K562 (cell line): Measurements from ENCODE around the gene PRKAR1B. TPM values are rescaled to one million over a fixed set of nuclear protein-coding genes. Genes with fewer than 3 reads are reported as not detected.

Experiments used
- BDP1 ChIP-seq: IDR thresholded peaks from 3 replicates; pipeline ENCODE4 v1.6.1; 2011; ENCODE audit not compliant: insufficient read length, insufficient read depth
- COPS2 ChIP-seq: fragments of 450-650 bp; conservative IDR thresholded peaks from 2 replicates; pipeline ENCODE4 v1.6.1; 2016; ENCODE audit warnings: mild to moderate bottlenecking, moderate library complexity
- CXXC5 ChIP-seq: fragments of 250-450 bp; sonication (Bioruptor Pico); IDR thresholded peaks from 2 replicates; pipeline ENCODE4 v1.8.0; 2022; ENCODE audit warnings: inconsistent platforms, mild to moderate bottlenecking, moderate library complexity
- ELF1 ChIP-seq: fragments of 200-800 bp; sonication (Bioruptor generic); IDR thresholded peaks from 2 replicates; pipeline ENCODE4 v1.6.1; 2016; ENCODE audit warnings: missing genetic modification characterization, missing compliant biosample characterization
- ELK3 ChIP-seq: fragments of 450-650 bp; formaldehyde crosslinking; IDR thresholded peaks from 2 replicates; pipeline ENCODE4 v1.4.0; 2020; ENCODE audit warnings: mild to moderate bottlenecking
- HDAC6 ChIP-seq: IDR thresholded peaks from 2 replicates; pipeline ENCODE4 v1.6.1; 2012; ENCODE audit warnings: low read depth, mild to moderate bottlenecking, control low read depth, inconsistent platforms, low read length, moderate library complexity
- HMG20B ChIP-seq: fragments of 250-450 bp; sonication (Bioruptor Pico); IDR thresholded peaks from 2 replicates; pipeline ENCODE4 v1.5.0; 2021; ENCODE audit warnings: mild to moderate bottlenecking
- MAZ ChIP-seq, 2 experiments: fragments of 450-650 bp in 1 of 2; sonication (generic) in 1 of 2; formaldehyde crosslinking; IDR thresholded peaks in 1 of 2; conservative IDR thresholded peaks in 1 of 2; 2 replicates each; pipeline versions ENCODE4 v1.4.0 to v1.5.0; 2020; ENCODE audit warnings: mild to moderate bottlenecking in 1 of 2, missing genetic modification reagents in 1 of 2
- MCM3 ChIP-seq: fragments of 450-650 bp; IDR thresholded peaks from 2 replicates; pipeline ENCODE4 v1.6.1; 2016
- NFE2L1 ChIP-seq: fragments of 450-650 bp; IDR thresholded peaks from 2 replicates; pipeline ENCODE4 v1.6.1; 2016; ENCODE audit warnings: missing genetic modification characterization, low read depth, mild to moderate bottlenecking, missing compliant biosample characterization, moderate library complexity, borderline replicate concordance
- NR0B1 ChIP-seq: fragments of 450-650 bp; IDR thresholded peaks from one replicate; pipeline ENCODE4 v1.6.1; 2018; ENCODE audit warnings: mild to moderate bottlenecking, moderate library complexity; ENCODE audit not compliant: partially characterized antibody
- NR2F6 ChIP-seq: fragments of 450-650 bp; formaldehyde crosslinking; IDR thresholded peaks from 2 replicates; pipeline ENCODE4 v1.4.0; 2020; ENCODE audit warnings: mild to moderate bottlenecking
- PTTG1 ChIP-seq: fragments of 450-650 bp; IDR thresholded peaks from 2 replicates; pipeline ENCODE4 v1.6.1; 2016; ENCODE audit warnings: low read depth, mild to moderate bottlenecking, missing genetic modification characterization, missing compliant biosample characterization
- RBBP5 ChIP-seq: fragments of 200-600 bp; sonication (generic); IDR thresholded peaks from 2 replicates; pipeline ENCODE4 v1.6.1; 2012; ENCODE audit warnings: borderline replicate concordance, mild to moderate bottlenecking, low read length, control low read depth, inconsistent platforms; ENCODE audit not compliant: insufficient read depth, poor library complexity, severe bottlenecking
- TAF1 ChIP-seq: IDR thresholded peaks from 2 replicates; pipeline ENCODE4 v1.6.1; 2011; ENCODE audit warnings: mild to moderate bottlenecking, low read length, moderate library complexity; ENCODE audit not compliant: insufficient read depth, control insufficient read depth, severe bottlenecking; ENCODE audit errors: extremely low read depth
- TFAM ChIP-seq: fragments of 250-450 bp; sonication (Bioruptor Pico); conservative IDR thresholded peaks from 2 replicates; pipeline ENCODE4 v1.5.0; 2021; ENCODE audit warnings: mild to moderate bottlenecking, moderate library complexity
- ZFX ChIP-seq: sonication (generic); formaldehyde crosslinking; IDR thresholded peaks from 2 replicates; pipeline ENCODE4 v1.8.0; 2022; ENCODE audit warnings: mild to moderate bottlenecking, missing genetic modification reagents, moderate library complexity
- ZNF133 ChIP-seq: fragments of 250-450 bp; sonication (Bioruptor Pico); IDR thresholded peaks from 2 replicates; pipeline ENCODE4 v1.4.0; 2020; ENCODE audit warnings: mild to moderate bottlenecking
- ZNF143 ChIP-seq: sonication (generic); formaldehyde crosslinking; IDR thresholded peaks from 2 replicates; pipeline ENCODE4 v1.9.0; 2022; ENCODE audit warnings: mild to moderate bottlenecking, missing genetic modification reagents
- ZNF253 ChIP-seq: fragments of 250-450 bp; sonication (Bioruptor Pico); conservative IDR thresholded peaks from 2 replicates; pipeline ENCODE4 v1.6.1; 2021; ENCODE audit warnings: mild to moderate bottlenecking
- ZNF512 ChIP-seq: IDR thresholded peaks from 2 replicates; pipeline ENCODE4 v1.6.1; 2016; ENCODE audit warnings: missing genetic modification characterization, missing compliant biosample characterization
- ZNF589 ChIP-seq: fragments of 200-800 bp; sonication (Bioruptor generic); IDR thresholded peaks from 2 replicates; pipeline ENCODE4 v1.6.1; 2016; ENCODE audit warnings: low read depth, missing genetic modification characterization, missing compliant biosample characterization
- ZNF699 ChIP-seq: fragments of 250-450 bp; sonication (Bioruptor Pico); IDR thresholded peaks from 2 replicates; pipeline ENCODE4 v1.8.0; 2021; ENCODE audit warnings: mild to moderate bottlenecking, moderate library complexity; ENCODE audit not compliant: insufficient replicate concordance
- ZNF785 ChIP-seq: fragments of 250-450 bp; sonication (Bioruptor Pico); IDR thresholded peaks from 2 replicates; pipeline ENCODE4 v1.4.0; 2020; ENCODE audit warnings: mild to moderate bottlenecking
- polyA plus RNA-seq, 8 experiments: library from polyadenylated mRNA; depleted of rRNA in 4 of 8; stranded (reverse) in 5 of 8; unstranded in 3 of 8; fragments of >200 nt; fragmentation: Nextera tagmentation in 2 of 8; fragmentation: Illumina TruSeq in 1 of 8; extraction: Ambion mirVana in 2 of 8; extraction: Trizol in 1 of 8; gene quantifications; 2 replicates each; pipeline versions ENCODE4 v1.2.1 to v1.2.3, GENCODE V29; 2011 to 2014; ENCODE audit warnings: inconsistent platforms in 1 of 8, missing spikeins in 1 of 8
- total RNA-seq, 7 experiments: library from RNA; depleted of rRNA in 6 of 7; stranded (reverse); fragments of >200 nt in 6 of 7; fragmentation: Illumina TruSeq in 2 of 7; extraction: Trizol in 2 of 7; gene quantifications; 2 replicates each; pipeline versions ENCODE4 v1.2.1 to v1.2.3, GENCODE V29; 2011 to 2021; ENCODE audit warnings: low replicate concordance in 1 of 7

PRKAR1B gene
- total and polyA plus RNA-seq, 9 of the 15 experiments (the other 6 are each of a cell fraction or from before 2014, with no cell fraction given), result 0.99 to 30.5 (median 12.7) TPM

- no peak for TF ChIP-seq ZNF133 (CRISPR knock-in tag)
- no peak for TF ChIP-seq ZNF699 (CRISPR knock-in tag)
- no peak for TF ChIP-seq HDAC6
- no peak for TF ChIP-seq ELK3 (CRISPR knock-in tag)
- no peak for TF ChIP-seq BDP1
- TF ChIP-seq COPS2, result no peak
- TF ChIP-seq NFE2L1, result no peak
- no peak for TF ChIP-seq ZNF253
- no peak for TF ChIP-seq PTTG1
- TF ChIP-seq ZFX, result peak; percentile 42
- peak; percentile 79 for TF ChIP-seq ZNF589 (CRISPR knock-in tag)
- TF ChIP-seq CXXC5, result 0 out of 2 replicates have a peak, but pooled peaks have one; percentile 20
- TF ChIP-seq RBBP5, result peak; percentile 52
- TF ChIP-seq MCM3, result no peak
- peak; percentile 48 to 51; a peak in 3 of 4 replicates for TF ChIP-seq MAZ (CRISPR knock-in tag; conservative IDR thresholded peaks at IDR 0.05 in 1 of 2, IDR thresholded peaks at IDR 0.05 in 1 of 2)
- no peak for TF ChIP-seq ZNF512 (tag)
- no peak for TF ChIP-seq ZNF785 (CRISPR knock-in tag)
- no peak for TF ChIP-seq ELF1 (tag)
- no peak for TF ChIP-seq ZNF143 (CRISPR knock-in tag)
- no peak for TF ChIP-seq NR2F6 (CRISPR knock-in tag)
- TF ChIP-seq TFAM (CRISPR knock-in tag), result no peak
- TF ChIP-seq HMG20B, result no peak
- no peak for TF ChIP-seq NR0B1
- TF ChIP-seq TAF1, result peak; percentile 4
Observed at GRCh38 chr7:725223-726005, 1.7 kb downstream of the PRKAR1B start (continued).
